Measurements from ENCODE around the gene PPP1R13L. TPM values are rescaled to one million over a fixed set of nuclear protein-coding genes. Genes with fewer than 3 reads are reported as not detected.
A peak's percentile ranks its signal among the peaks of the same experiment; 100 is the strongest.

PPP1R13L gene
- total and polyA plus RNA-seq, 2 of the 8 experiments (the other 6 are each of a cell fraction or from before 2014, with no cell fraction given), result 9.1 to 15.3 TPM

DNA sequence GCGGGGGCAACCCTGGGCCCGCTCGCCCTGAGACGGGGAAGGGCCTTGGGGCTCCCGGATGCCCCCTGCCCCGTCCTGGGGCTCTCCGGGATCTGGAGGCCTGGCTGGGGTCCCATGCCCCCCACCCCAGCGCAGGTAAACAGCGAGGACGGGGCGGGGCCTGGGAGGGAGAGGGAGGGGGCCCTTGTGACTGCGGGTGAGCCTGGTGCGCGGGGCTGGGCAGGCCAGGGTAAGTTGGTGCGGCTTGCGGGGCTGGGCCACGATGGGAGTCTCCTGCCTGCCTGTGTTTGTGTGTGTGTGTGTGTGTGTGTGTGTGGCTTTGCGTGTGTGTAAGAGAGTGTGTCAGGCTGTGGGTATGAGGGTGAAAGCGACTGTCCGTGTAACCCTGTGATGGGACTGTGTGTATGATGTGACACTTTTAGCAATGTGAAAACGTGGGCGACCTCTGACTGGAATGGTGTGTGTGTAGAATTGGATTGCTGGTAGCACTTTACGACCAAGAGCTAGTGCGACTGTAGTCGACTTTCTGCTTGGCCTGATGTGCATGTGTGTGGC lies 63.9 kb downstream of the PPP1R13L start:
- Histone ChIP-seq H3K14ac (ENCODE audit: insufficient read length) (no peak overlapping the region), H2AK5ac (ENCODE audit: low read depth, low read length) (no peak overlapping the region), H3K23ac (ENCODE audit: insufficient read length) (no peak overlapping the region), H3K9ac (replicated peaks in 1 of 4; ENCODE audit: extremely low read depth in 1 of 4, low read depth in 3 of 4, low read length in 3 of 4) (peak overlapping the region in 1 of 4 experiments; percentile 10; a peak in 1 of 7 replicates), H2AFZ (ENCODE audit: low read length) (0 out of 2 replicates have a peak overlapping the region, but pooled peaks have one; percentile 1), H2BK5ac (ENCODE audit: low read depth, low read length) (no peak overlapping the region), H4K8ac (ENCODE audit: extremely low read depth, insufficient read depth, low read length) (no peak overlapping the region; the same call in 1 of the 2 replicates), H3K18ac (ENCODE audit: extremely low read depth, low read length) (no peak overlapping the region), H3K79me1 (ENCODE audit: low read depth, low read length) (no peaks in the 10 kb centered on the region), H3K56ac (replicated peaks; ENCODE audit: insufficient read length, low read depth, low read length) (no peak overlapping the region), H2BK20ac (ENCODE audit: low read length) (no peak overlapping the region), H4K5ac (ENCODE audit: insufficient read length, low read depth, low read length) (no peak overlapping the region), H3K9me3 (ENCODE audit: insufficient read depth in 2 of 2, low read depth in 1 of 2, low read length in 1 of 2) (no peaks in the 10 kb centered on the region), H3K79me2 (ENCODE audit: control insufficient read depth in 1 of 2, insufficient read depth in 2 of 2, low read length in 2 of 2) (no peaks in the 10 kb centered on the region), H3K4ac (replicated peaks; ENCODE audit: insufficient read length, low read depth, low read length) (peak overlapping the region; percentile 78), H3K23me2 (ENCODE audit: low read depth, low read length) (peaks cover 6% of the 10 kb centered on the region; the same call in 1 of the 2 replicates), H2BK120ac (replicated peaks; ENCODE audit: low read depth, low read length) (no peak overlapping the region), H4K91ac (replicated peaks; ENCODE audit: insufficient read length, low read length) (peak overlapping the region; percentile 40), H3K27ac (ENCODE audit: low read depth, low read length) (no peak overlapping the region), H3K36me3 (ENCODE audit: control insufficient read depth in 2 of 4, insufficient read depth in 4 of 4, low read length in 3 of 4) (no peaks in the 10 kb centered on the region), H2BK12ac (ENCODE audit: low read depth, low read length) (peak overlapping the region; percentile 83; the same call in 1 of the 2 replicates), H3K27me3 (replicated peaks in 1 of 4; ENCODE audit: control insufficient read depth in 3 of 4, extremely low read depth in 1 of 4, insufficient read depth in 3 of 4, low read length in 3 of 4) (peaks cover 4 to 16% (median 13%) of the 10 kb centered on the region in 4 experiments; a peak in 6 of 7 replicates), H2BK15ac (ENCODE audit: low read length) (peak overlapping the region; percentile 34; the same call in 1 of the 2 replicates), H3K4me1 (replicated peaks in 1 of 4; ENCODE audit: control insufficient read depth in 3 of 4, insufficient read depth in 4 of 4, low read length in 3 of 4) (peaks cover 0 to 3% (median 0%) of the 10 kb centered on the region in 4 experiments; a peak in 4 of 7 replicates), H4K20me1 (replicated peaks in 1 of 2; ENCODE audit: control insufficient read depth in 1 of 2, insufficient read depth in 2 of 2, low read length in 2 of 2) (peaks cover 3 to 13% of the 10 kb centered on the region in 2 experiments), H3K4me2 (ENCODE audit: insufficient read depth in 1 of 2, low read depth in 2 of 2, low read length in 2 of 2) (peak overlapping the region; percentile 76 to 77), H3K4me3 (ENCODE audit: extremely low read depth in 1 of 4, insufficient read depth in 2 of 4, low read depth in 3 of 4, low read length in 4 of 4) (peak overlapping the region; percentile 28 to 70 (median 36))
- FAIRE-seq (no peak), DNase-seq (ENCODE audit: low read depth in 1 of 2, low spot score in 2 of 2) (no peak)
- TF ChIP-seq SRF (IDR thresholded peaks at IDR 0.05; ENCODE audit: low read depth, low read length), result no peak
- no peak for TF ChIP-seq TBP (IDR thresholded peaks at IDR 0.05; ENCODE audit: low read depth, low read length)
- TF ChIP-seq CTBP2 (IDR thresholded peaks at IDR 0.05; ENCODE audit: borderline replicate concordance, insufficient read depth, insufficient read length, low read length), result no peak
- TF ChIP-seq ZNF274 (IDR thresholded peaks at IDR 0.05; ENCODE audit: borderline replicate concordance, extremely low read depth, low read length), result no peak
- no peak for TF ChIP-seq JUND (IDR thresholded peaks at IDR 0.05; ENCODE audit: low read length)
- TF ChIP-seq, protein P1, sequence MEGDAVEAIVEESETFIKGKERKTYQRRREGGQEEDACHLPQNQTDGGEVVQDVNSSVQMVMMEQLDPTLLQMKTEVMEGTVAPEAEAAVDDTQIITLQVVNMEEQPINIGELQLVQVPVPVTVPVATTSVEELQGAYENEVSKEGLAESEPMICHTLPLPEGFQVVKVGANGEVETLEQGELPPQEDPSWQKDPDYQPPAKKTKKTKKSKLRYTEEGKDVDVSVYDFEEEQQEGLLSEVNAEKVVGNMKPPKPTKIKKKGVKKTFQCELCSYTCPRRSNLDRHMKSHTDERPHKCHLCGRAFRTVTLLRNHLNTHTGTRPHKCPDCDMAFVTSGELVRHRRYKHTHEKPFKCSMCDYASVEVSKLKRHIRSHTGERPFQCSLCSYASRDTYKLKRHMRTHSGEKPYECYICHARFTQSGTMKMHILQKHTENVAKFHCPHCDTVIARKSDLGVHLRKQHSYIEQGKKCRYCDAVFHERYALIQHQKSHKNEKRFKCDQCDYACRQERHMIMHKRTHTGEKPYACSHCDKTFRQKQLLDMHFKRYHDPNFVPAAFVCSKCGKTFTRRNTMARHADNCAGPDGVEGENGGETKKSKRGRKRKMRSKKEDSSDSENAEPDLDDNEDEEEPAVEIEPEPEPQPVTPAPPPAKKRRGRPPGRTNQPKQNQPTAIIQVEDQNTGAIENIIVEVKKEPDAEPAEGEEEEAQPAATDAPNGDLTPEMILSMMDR (IDR thresholded peaks at IDR 0.05; ENCODE audit: control extremely low read depth in 1 of 3, insufficient read depth in 1 of 3, low read depth in 1 of 3, low read length in 3 of 3), result no peak
- WGBS, 2 experiments (ENCODE audit: extremely low coverage in 1 of 2, insufficient coverage in 1 of 2, insufficient read length in 1 of 2, insufficient replicate concordance in 2 of 2, low coverage in 1 of 2, low lambda C conversion rate in 2 of 2, missing lambda C conversion rate in 1 of 2), result 28% methylated on average over 16 of the region's 25 CpGs; no CpG with 5 or more reads in 1 of the 2 experiments
- CTCF ChIA-PET (ENCODE audit: partially characterized antibody), result interaction anchor here (1.0 to 1.2 kb wide), 2 partner anchors 9 to 63 kb away, joined by 3 read pairs; partner anchors contain the start of gene PPP1R13L
- POLR2A ChIA-PET (ENCODE audit: partially characterized antibody), result interaction anchor here (0.7 to 1.1 kb wide), 2 partner anchors 40 to 216 kb away, joined by 3 to 4 read pairs; no protein-coding TSS in a partner anchor
